Measurements from ENCODE around the gene SP100. TPM values are rescaled to one million over a fixed set of nuclear protein-coding genes. Genes with fewer than 3 reads are reported as not detected.

Gene SP100
- total and polyA plus RNA-seq, 4 donors = 58.7 to 171 (median 96.6) TPM

GRCh38 chr2:230525682-230526081, 109.7 kb downstream of the SP100 start:
- Histone ChIP-seq H3K4me1 (ENCODE audit: control insufficient read depth in 1 of 2, insufficient read depth in 2 of 2, low read length in 2 of 2) (no peaks in the 10 kb centered on the region), H3K27me3 (ENCODE audit: control insufficient read depth in 1 of 2, insufficient read depth in 2 of 2, low read length in 1 of 2) (no peaks in the 10 kb centered on the region), H3K27ac (ENCODE audit: low read depth in 1 of 2, low read length in 2 of 2) (no peak overlapping the region), H3K36me3 (ENCODE audit: control insufficient read depth in 1 of 2, insufficient read depth in 2 of 2, low read length in 1 of 2) (no peaks in the 10 kb centered on the region), H3K4me3 (ENCODE audit: low read length in 2 of 2) (no peak overlapping the region), H3K9me3 (ENCODE audit: control insufficient read depth, low read length) (no peaks in the 10 kb centered on the region)
- DNase-seq (no peak), ATAC-seq (ENCODE audit: low FRiP score) (no peak)
- intact Hi-C loops (cut with DNase I) = no loop called here
- 93 to 96% methylated on average over 3 of the region's 3 CpGs for WGBS, 2 donors

GRCh38 chr2:230537531-230537976, 121.6 kb downstream of the SP100 start:
- no peak overlapping the region for H3K4me3 ChIP-seq (ENCODE audit: low read length in 2 of 2)
- DNase-seq (no peak), ATAC-seq (ENCODE audit: low FRiP score) (no peak)
- H3K9me3 ChIP-seq (ENCODE audit: control insufficient read depth, low read length) = peaks cover 2% of the 10 kb centered on the region
- H3K36me3 ChIP-seq (ENCODE audit: control insufficient read depth in 1 of 2, insufficient read depth in 2 of 2, low read length in 1 of 2) = peaks cover 0 to 2% of the 10 kb centered on the region in 2 donors
- H3K27ac ChIP-seq (ENCODE audit: low read depth in 1 of 2, low read length in 2 of 2) = no peak overlapping the region
- H3K4me1 ChIP-seq (ENCODE audit: control insufficient read depth in 1 of 2, insufficient read depth in 2 of 2, low read length in 2 of 2) = no peaks in the 10 kb centered on the region
- intact Hi-C loops (cut with DNase I) = no loop called here
- 83 to 84% methylated on average over 4 of the region's 4 CpGs for WGBS, 2 donors
- H3K27me3 ChIP-seq (ENCODE audit: control insufficient read depth in 1 of 2, insufficient read depth in 2 of 2, low read length in 1 of 2) = no peaks in the 10 kb centered on the region

- WGBS, 2 donors = 81 to 87% methylated on average over 1 of the region's 1 CpG
- Histone ChIP-seq H3K4me1 (ENCODE audit: control insufficient read depth in 1 of 2, insufficient read depth in 2 of 2, low read length in 2 of 2) (no peaks in the 10 kb centered on the region), H3K36me3 (ENCODE audit: control insufficient read depth in 1 of 2, insufficient read depth in 2 of 2, low read length in 1 of 2) (peaks cover 0 to 2% of the 10 kb centered on the region in 2 donors), H3K27me3 (ENCODE audit: control insufficient read depth in 1 of 2, insufficient read depth in 2 of 2, low read length in 1 of 2) (no peaks in the 10 kb centered on the region), H3K9me3 (ENCODE audit: control insufficient read depth, low read length) (peaks cover 2% of the 10 kb centered on the region), H3K27ac (ENCODE audit: low read depth in 1 of 2, low read length in 2 of 2) (no peak overlapping the region), H3K4me3 (ENCODE audit: low read length in 2 of 2) (no peak overlapping the region)
- intact Hi-C loops (cut with DNase I) = no loop called here
- ATAC-seq (ENCODE audit: low FRiP score) (no peak), DNase-seq (no peak)
Observed at GRCh38 chr2:230540332-230540731, 124.3 kb downstream of the SP100 start.

- DNase-seq (no peak), ATAC-seq (ENCODE audit: low FRiP score) (no peak)
- H3K4me1 ChIP-seq (ENCODE audit: control insufficient read depth in 1 of 2, insufficient read depth in 2 of 2, low read length in 2 of 2) = no peaks in the 10 kb centered on the region
- H3K27ac ChIP-seq (ENCODE audit: low read depth in 1 of 2, low read length in 2 of 2) = no peak overlapping the region
- H3K9me3 ChIP-seq (ENCODE audit: control insufficient read depth, low read length) = peaks cover 2% of the 10 kb centered on the region
- intact Hi-C loops (cut with DNase I) = no loop called here
- peaks cover 0 to 2% of the 10 kb centered on the region in 2 donors for H3K36me3 ChIP-seq (ENCODE audit: control insufficient read depth in 1 of 2, insufficient read depth in 2 of 2, low read length in 1 of 2)
- no peak overlapping the region for H3K4me3 ChIP-seq (ENCODE audit: low read length in 2 of 2)
- H3K27me3 ChIP-seq (ENCODE audit: control insufficient read depth in 1 of 2, insufficient read depth in 2 of 2, low read length in 1 of 2) = no peaks in the 10 kb centered on the region
- WGBS, 2 donors = 68 to 86% methylated on average over 3 of the region's 3 CpGs
Observed at GRCh38 chr2:230541934-230542380, 126.0 kb downstream of the SP100 start.

DNA sequence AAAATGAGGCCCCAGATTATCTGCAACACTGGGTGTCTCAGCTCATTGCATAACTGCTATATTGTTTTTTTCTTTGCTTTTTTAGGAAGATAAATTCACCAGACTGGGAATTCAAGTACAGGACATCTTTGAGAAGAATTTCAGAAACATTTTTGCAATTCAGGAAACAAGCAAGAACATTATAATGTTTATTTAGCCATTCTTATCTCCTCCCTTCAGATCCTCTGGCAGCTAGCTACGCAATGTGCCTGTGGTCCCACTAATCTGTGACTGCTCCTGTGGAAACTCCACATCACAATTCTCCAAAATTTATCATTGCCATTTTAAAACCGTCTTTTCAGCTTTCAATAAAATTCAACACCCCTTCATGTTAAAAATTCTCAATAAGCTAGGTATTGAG, 126.8 kb downstream of the SP100 start:
- 32 to 43% methylated on average over 2 of the region's 2 CpGs for WGBS, 2 donors
- DNase-seq (no peak), ATAC-seq (ENCODE audit: low FRiP score) (no peak)
- no peaks in the 10 kb centered on the region for H3K4me1 ChIP-seq (ENCODE audit: control insufficient read depth in 1 of 2, insufficient read depth in 2 of 2, low read length in 2 of 2)
- H3K36me3 ChIP-seq (ENCODE audit: control insufficient read depth in 1 of 2, insufficient read depth in 2 of 2, low read length in 1 of 2) = peaks cover 0 to 2% of the 10 kb centered on the region in 2 donors
- H3K4me3 ChIP-seq (ENCODE audit: low read length in 2 of 2) = no peak overlapping the region
- H3K27me3 ChIP-seq (ENCODE audit: control insufficient read depth in 1 of 2, insufficient read depth in 2 of 2, low read length in 1 of 2) = no peaks in the 10 kb centered on the region
- H3K27ac ChIP-seq (ENCODE audit: low read depth in 1 of 2, low read length in 2 of 2) = no peak overlapping the region
- intact Hi-C loops (cut with DNase I) = no loop called here
- peaks cover 2% of the 10 kb centered on the region for H3K9me3 ChIP-seq (ENCODE audit: control insufficient read depth, low read length)

GRCh38 chr2:230552181-230552580, 136.2 kb downstream of the SP100 start:
- ATAC-seq (ENCODE audit: low FRiP score) (no peak), DNase-seq (no peak)
- H3K27me3 ChIP-seq (ENCODE audit: control insufficient read depth in 1 of 2, insufficient read depth in 2 of 2, low read length in 1 of 2) = peaks cover 0 to 3% of the 10 kb centered on the region in 2 donors
- no peaks in the 10 kb centered on the region for H3K9me3 ChIP-seq (ENCODE audit: control insufficient read depth, low read length)
- H3K27ac ChIP-seq (ENCODE audit: low read depth in 1 of 2, low read length in 2 of 2) = no peak overlapping the region
- WGBS, 2 donors = 90% methylated on average over 2 of the region's 2 CpGs
- no peaks in the 10 kb centered on the region for H3K36me3 ChIP-seq (ENCODE audit: control insufficient read depth in 1 of 2, insufficient read depth in 2 of 2, low read length in 1 of 2)
- intact Hi-C loops (cut with DNase I) = no loop called here
- no peak overlapping the region for H3K4me3 ChIP-seq (ENCODE audit: low read length in 2 of 2)
- no peaks in the 10 kb centered on the region for H3K4me1 ChIP-seq (ENCODE audit: control insufficient read depth in 1 of 2, insufficient read depth in 2 of 2, low read length in 2 of 2)

GRCh38 chr2:230557065-230557464, 141.1 kb downstream of the SP100 start:
- Histone ChIP-seq H3K36me3 (ENCODE audit: control insufficient read depth in 1 of 2, insufficient read depth in 2 of 2, low read length in 1 of 2) (no peaks in the 10 kb centered on the region), H3K27me3 (ENCODE audit: control insufficient read depth in 1 of 2, insufficient read depth in 2 of 2, low read length in 1 of 2) (no peaks in the 10 kb centered on the region), H3K4me1 (ENCODE audit: control insufficient read depth in 1 of 2, insufficient read depth in 2 of 2, low read length in 2 of 2) (no peaks in the 10 kb centered on the region), H3K27ac (ENCODE audit: low read depth in 1 of 2, low read length in 2 of 2) (no peak overlapping the region), H3K9me3 (ENCODE audit: control insufficient read depth, low read length) (no peaks in the 10 kb centered on the region), H3K4me3 (ENCODE audit: low read length in 2 of 2) (no peak overlapping the region)
- ATAC-seq (ENCODE audit: low FRiP score) (no peak), DNase-seq (no peak)
- intact Hi-C loops (cut with DNase I) = no loop called here
- WGBS, 2 donors = 36 to 50% methylated on average over 1 of the region's 1 CpG

GRCh38 chr2:230564805-230565779, 149.1 kb downstream of the SP100 start:
- H3K27me3 ChIP-seq (ENCODE audit: control insufficient read depth in 1 of 2, insufficient read depth in 2 of 2, low read length in 1 of 2) = no peaks in the 10 kb centered on the region
- no peak for DNase-seq
- no peaks in the 10 kb centered on the region for H3K9me3 ChIP-seq (ENCODE audit: control insufficient read depth, low read length)
- no peak for ATAC-seq (ENCODE audit: low FRiP score)
- H3K36me3 ChIP-seq (ENCODE audit: control insufficient read depth in 1 of 2, insufficient read depth in 2 of 2, low read length in 1 of 2) = no peaks in the 10 kb centered on the region
- 45 to 54% methylated on average over 11 of the region's 11 CpGs for WGBS, 2 donors
- no peak overlapping the region for H3K4me3 ChIP-seq (ENCODE audit: low read length in 2 of 2)
- H3K27ac ChIP-seq (ENCODE audit: low read depth in 1 of 2, low read length in 2 of 2) = no peak overlapping the region
- no peaks in the 10 kb centered on the region for H3K4me1 ChIP-seq (ENCODE audit: control insufficient read depth in 1 of 2, insufficient read depth in 2 of 2, low read length in 2 of 2)
- intact Hi-C loops (cut with DNase I) = no loop called here

DNA sequence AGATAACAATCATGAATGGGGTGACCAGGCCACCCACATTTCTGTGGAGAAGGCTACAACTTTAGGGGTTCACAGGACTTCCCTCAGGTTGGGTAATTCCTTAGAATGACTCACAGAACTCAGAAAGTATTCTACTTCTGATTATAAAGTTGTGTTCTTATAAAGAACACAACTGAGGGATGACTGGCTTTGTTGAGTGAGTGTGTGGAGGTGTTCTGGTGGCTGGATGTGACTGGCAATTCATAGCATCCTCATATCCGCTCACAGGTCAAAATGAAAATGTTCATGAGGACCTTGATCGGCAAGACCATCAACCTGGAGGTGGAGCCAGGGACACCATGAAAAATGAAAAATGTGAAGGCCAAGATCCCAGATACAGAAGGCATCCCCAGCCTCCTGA, 153.3 kb downstream of the SP100 start:
- intact Hi-C loops (cut with DNase I) = no loop called here
- 76 to 86% methylated on average over 2 of the region's 2 CpGs for WGBS, 2 donors

More for the DNA sequence above, 153.3 kb downstream of the SP100 start:
- no peaks in the 10 kb centered on the region for H3K36me3 ChIP-seq (ENCODE audit: control insufficient read depth in 1 of 2, insufficient read depth in 2 of 2, low read length in 1 of 2)
- DNase-seq = no peak
- peaks cover 5% of the 10 kb centered on the region for H3K9me3 ChIP-seq (ENCODE audit: control insufficient read depth, low read length)
- H3K4me1 ChIP-seq (ENCODE audit: control insufficient read depth in 1 of 2, insufficient read depth in 2 of 2, low read length in 2 of 2) = no peaks in the 10 kb centered on the region
- ATAC-seq (ENCODE audit: low FRiP score) = no peak
- no peak overlapping the region for H3K27ac ChIP-seq (ENCODE audit: low read depth in 1 of 2, low read length in 2 of 2)
- H3K4me3 ChIP-seq (ENCODE audit: low read length in 2 of 2) = no peak overlapping the region
- no peaks in the 10 kb centered on the region for H3K27me3 ChIP-seq (ENCODE audit: control insufficient read depth in 1 of 2, insufficient read depth in 2 of 2, low read length in 1 of 2)
